ENCODE measurements around the gene SLC35A5. TPM values are rescaled to one million over a fixed set of nuclear protein-coding genes. Genes with fewer than 3 reads are reported as not detected.
A peak's percentile ranks its signal among the peaks of the same experiment; 100 is the strongest.

Gene SLC35A5
- total RNA-seq, 1 donor from 2014 or later, result 20.8 TPM

DNA sequence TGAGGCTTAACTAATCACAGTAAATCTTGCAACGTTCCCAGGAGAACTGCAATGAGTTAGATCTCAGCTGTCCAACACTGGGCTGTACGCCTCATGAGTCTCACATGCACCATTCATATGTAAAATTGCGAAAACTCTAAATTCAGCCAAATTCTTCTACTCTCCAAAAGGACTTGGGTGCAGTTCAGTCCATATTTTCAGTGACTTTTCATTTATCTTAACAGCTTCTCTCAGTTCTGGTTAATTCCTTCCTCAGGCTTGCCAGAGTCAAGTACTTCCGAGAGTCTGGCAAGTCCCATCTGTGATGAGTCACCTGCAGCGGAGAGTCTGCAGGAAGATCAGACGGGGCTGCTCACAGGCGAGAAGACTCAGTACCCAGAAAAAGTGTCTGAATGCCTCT is 67.6 kb downstream of the SLC35A5 start:
- peak in 1 of 2 donors; percentile 80 for DNase-seq (ENCODE audit: low spot score in 2 of 2)

DNA sequence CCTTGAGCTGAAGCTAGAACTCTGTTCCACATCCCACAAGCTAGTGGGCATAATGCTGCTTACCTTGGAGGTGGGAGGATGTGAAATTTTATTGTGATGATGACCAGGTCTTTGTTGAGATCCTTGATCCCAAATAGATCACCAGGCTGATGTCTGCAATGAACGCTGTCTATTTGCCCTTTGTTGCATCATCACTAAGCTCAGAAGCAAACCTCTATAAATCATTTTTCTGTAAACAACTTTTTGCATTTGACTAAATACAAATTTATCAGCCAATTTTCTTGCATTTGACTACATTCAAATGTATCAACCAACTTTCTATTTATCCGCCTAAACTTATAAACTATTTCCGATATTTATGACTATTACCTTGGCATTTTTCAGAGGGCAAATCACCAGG is 69.4 kb downstream of the SLC35A5 start:
- TF ChIP-seq, protein P1, sequence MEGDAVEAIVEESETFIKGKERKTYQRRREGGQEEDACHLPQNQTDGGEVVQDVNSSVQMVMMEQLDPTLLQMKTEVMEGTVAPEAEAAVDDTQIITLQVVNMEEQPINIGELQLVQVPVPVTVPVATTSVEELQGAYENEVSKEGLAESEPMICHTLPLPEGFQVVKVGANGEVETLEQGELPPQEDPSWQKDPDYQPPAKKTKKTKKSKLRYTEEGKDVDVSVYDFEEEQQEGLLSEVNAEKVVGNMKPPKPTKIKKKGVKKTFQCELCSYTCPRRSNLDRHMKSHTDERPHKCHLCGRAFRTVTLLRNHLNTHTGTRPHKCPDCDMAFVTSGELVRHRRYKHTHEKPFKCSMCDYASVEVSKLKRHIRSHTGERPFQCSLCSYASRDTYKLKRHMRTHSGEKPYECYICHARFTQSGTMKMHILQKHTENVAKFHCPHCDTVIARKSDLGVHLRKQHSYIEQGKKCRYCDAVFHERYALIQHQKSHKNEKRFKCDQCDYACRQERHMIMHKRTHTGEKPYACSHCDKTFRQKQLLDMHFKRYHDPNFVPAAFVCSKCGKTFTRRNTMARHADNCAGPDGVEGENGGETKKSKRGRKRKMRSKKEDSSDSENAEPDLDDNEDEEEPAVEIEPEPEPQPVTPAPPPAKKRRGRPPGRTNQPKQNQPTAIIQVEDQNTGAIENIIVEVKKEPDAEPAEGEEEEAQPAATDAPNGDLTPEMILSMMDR (IDR thresholded peaks at IDR 0.05), result no peak
- intact Hi-C loops (cut with DNase I), result no loop called here
- no peak for DNase-seq (ENCODE audit: low spot score in 2 of 2)
- no peak overlapping the region for H3K4me3 ChIP-seq
- H3K27me3 ChIP-seq, result no peaks in the 10 kb centered on the region
- peaks cover 0 to 13% of the 10 kb centered on the region in 2 donors for H3K4me1 ChIP-seq
- H3K36me3 ChIP-seq, result no peaks in the 10 kb centered on the region
- H3K9me3 ChIP-seq, result no peaks in the 10 kb centered on the region
- no peak overlapping the region for H3K27ac ChIP-seq

More for the DNA sequence above, 67.6 kb downstream of the SLC35A5 start:
- Histone ChIP-seq H3K27me3 (no peaks in the 10 kb centered on the region), H3K9me3 (no peaks in the 10 kb centered on the region), H3K4me3 (no peak overlapping the region), H3K36me3 (no peaks in the 10 kb centered on the region), H3K27ac (no peak overlapping the region), H3K4me1 (peaks cover 0 to 3% of the 10 kb centered on the region in 2 donors)
- intact Hi-C loops (cut with DNase I), result no loop called here
- TF ChIP-seq, protein P1 (IDR thresholded peaks at IDR 0.05), result no peak

DNA sequence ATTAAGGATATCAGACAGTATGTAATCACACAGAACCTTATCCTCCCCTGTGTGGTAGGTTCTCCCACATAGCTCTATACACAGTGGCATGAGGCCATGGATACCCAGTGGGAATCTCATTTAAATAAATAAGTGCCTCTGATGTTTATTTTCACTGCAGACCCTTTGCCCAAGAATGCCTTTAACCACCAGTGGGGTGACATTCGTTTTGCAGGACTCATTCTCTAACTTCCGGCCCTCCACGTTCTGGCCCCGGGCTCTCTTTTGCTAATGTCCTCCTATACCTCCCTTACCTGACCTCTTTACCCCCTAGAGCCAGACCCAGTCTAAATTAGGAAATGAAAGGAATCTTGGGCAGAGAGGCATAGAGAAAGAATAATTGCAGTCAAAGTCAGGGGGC is 70.8 kb downstream of the SLC35A5 start:
- no peak for DNase-seq (ENCODE audit: low spot score in 2 of 2)
- Histone ChIP-seq H3K9me3 (no peaks in the 10 kb centered on the region), H3K36me3 (no peaks in the 10 kb centered on the region), H3K4me1 (peaks cover 0 to 19% of the 10 kb centered on the region in 2 donors), H3K4me3 (no peak overlapping the region), H3K27me3 (no peaks in the 10 kb centered on the region), H3K27ac (peak overlapping the region in 1 of 2 donors; percentile 35)
- TF ChIP-seq, protein P1 (IDR thresholded peaks at IDR 0.05), result no peak
- intact Hi-C loops (cut with DNase I), result no loop called here

DNA sequence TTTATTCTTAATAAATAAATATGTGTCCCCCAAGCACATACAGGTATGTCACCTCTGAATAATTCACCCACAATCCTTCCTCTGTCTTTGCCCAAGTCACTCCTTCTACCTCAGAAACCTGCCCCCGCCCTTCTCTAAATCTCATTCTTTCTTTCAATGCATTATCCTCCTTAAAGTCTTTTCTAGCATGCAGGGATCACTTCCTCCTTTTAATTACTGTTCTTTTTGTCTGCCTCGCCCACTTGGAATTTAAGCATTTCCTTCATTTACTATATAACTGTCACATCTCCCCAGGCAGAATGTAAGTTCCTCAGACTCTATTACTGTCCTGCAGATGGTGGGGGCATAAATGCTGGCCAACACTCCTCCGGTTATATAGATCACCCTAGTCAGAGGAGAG is 71.3 kb downstream of the SLC35A5 start:
- no peak for DNase-seq (ENCODE audit: low spot score in 2 of 2)
- no peaks in the 10 kb centered on the region for H3K27me3 ChIP-seq
- H3K36me3 ChIP-seq, result no peaks in the 10 kb centered on the region
- H3K4me3 ChIP-seq, result no peak overlapping the region
- peak overlapping the region in 1 of 2 donors; percentile 35 for H3K27ac ChIP-seq
- H3K4me1 ChIP-seq, result peaks cover 0 to 25% of the 10 kb centered on the region in 2 donors
- TF ChIP-seq, protein P1 (IDR thresholded peaks at IDR 0.05), result no peak
- intact Hi-C loops (cut with DNase I), result no loop called here
- H3K9me3 ChIP-seq, result no peaks in the 10 kb centered on the region

DNA sequence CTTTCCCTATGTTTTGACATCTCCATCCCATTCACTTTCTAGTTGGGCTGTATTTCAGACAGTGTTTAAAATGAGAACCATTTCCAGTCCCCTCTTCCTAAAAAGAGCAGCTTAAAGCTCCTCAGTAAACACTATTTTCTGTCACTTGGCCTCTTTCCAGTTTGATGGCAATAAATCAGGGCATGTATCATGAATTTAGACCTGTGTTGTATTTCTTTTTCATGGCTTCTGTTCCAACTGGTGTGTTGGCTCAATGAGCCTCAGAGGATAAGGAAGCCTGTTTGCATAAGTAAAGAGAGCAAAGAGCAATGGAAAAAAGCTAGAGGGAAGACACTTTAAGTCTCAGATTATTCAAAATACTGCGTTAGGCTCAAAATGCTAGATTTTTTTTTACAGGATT is 71.9 kb downstream of the SLC35A5 start:
- Histone ChIP-seq H3K4me3 (no peak overlapping the region), H3K9me3 (no peaks in the 10 kb centered on the region), H3K27ac (peak overlapping the region in 1 of 2 donors; percentile 35), H3K36me3 (no peaks in the 10 kb centered on the region), H3K27me3 (no peaks in the 10 kb centered on the region), H3K4me1 (peaks cover 0 to 31% of the 10 kb centered on the region in 2 donors)
- TF ChIP-seq, protein P1 (IDR thresholded peaks at IDR 0.05), result no peak
- intact Hi-C loops (cut with DNase I), result no loop called here
- no peak for DNase-seq (ENCODE audit: low spot score in 2 of 2)

Data from ascending aorta (tissue), 2 donors.